ENCODE results near the gene GOPC. TPM values are rescaled to one million over a fixed set of nuclear protein-coding genes. Genes with fewer than 3 reads are reported as not detected.

The GOPC gene
- total RNA-seq, 1 donor = 81.6 TPM

DNA sequence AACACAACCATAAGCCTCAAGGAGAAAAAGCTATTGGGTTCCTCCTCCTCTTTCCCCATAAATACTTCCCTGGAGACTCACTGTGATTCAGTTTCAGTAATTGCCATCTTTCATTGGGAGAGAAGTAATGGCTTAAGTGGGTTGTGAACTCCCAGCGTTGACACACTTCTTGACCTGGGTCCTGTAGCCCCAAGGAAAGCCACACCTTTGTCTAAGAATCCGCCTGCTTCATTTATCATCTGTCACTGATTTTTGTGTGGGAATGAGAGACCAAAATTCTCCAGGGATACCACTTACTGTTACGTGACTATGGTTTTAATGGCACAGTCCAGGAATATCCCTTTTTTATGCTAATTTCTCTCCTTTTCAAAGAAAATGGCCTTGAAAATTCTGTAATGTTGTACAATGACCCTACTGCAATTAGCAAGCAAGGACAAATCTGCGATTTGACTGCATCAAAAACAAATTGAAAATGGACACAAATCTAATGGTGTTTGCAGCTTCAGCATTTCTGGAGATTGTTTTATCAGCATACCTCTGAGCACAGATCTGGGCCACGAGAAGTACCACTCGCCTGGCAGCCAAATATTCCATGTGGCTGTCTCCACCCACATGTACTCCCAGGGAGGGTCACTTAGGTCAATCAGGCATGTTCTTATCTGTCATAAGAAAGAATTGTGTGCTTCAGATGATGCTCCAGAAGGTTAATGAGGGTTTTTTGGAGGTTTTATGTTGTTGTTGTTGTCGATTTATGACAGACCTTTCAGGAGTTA is 90.1 kb downstream of the GOPC start:
- TF ChIP-seq, protein P1, sequence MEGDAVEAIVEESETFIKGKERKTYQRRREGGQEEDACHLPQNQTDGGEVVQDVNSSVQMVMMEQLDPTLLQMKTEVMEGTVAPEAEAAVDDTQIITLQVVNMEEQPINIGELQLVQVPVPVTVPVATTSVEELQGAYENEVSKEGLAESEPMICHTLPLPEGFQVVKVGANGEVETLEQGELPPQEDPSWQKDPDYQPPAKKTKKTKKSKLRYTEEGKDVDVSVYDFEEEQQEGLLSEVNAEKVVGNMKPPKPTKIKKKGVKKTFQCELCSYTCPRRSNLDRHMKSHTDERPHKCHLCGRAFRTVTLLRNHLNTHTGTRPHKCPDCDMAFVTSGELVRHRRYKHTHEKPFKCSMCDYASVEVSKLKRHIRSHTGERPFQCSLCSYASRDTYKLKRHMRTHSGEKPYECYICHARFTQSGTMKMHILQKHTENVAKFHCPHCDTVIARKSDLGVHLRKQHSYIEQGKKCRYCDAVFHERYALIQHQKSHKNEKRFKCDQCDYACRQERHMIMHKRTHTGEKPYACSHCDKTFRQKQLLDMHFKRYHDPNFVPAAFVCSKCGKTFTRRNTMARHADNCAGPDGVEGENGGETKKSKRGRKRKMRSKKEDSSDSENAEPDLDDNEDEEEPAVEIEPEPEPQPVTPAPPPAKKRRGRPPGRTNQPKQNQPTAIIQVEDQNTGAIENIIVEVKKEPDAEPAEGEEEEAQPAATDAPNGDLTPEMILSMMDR (IDR thresholded peaks at IDR 0.05; ENCODE audit: insufficient read depth, low read depth, low read length) = no peak
- H3K4me3 ChIP-seq (ENCODE audit: low read depth, low read length) = no peak overlapping the region
- DNase-seq (ENCODE audit: low read depth) = no peak

Other genes starting within 250 kb of the GOPC start
- gene ROS1, start 176.6 kb downstream of the GOPC start, total RNA-seq = 0.32 and 0.43 TPM in 2 replicates
- 39.0 and 69.1 TPM in 2 replicates for gene DCBLD1, start 119.8 kb downstream of the GOPC start, total RNA-seq
- gene NUS1, start 73.0 kb upstream of the GOPC start, total RNA-seq = 20.3 and 26.8 TPM in 2 replicates